Heart left ventricle (tissue), 13 donors: ENCODE measurements around the gene SH3PXD2A.

Experiments used
- POLR2A ChIP-seq, 2 donors: fragments of 450-650 bp; IDR thresholded peaks; one replicate each; pipeline ENCODE4 v1.6.1; 2017; ENCODE audit warnings: antibody characterized with exemption in 2 of 2, mild to moderate bottlenecking in 2 of 2, moderate library complexity in 2 of 2
- TF ChIP-seq, protein P1 (sequence below), 12 donors: fragments of 200-600 bp; sonication (generic) in 4 of 12; IDR thresholded peaks; one replicate each; pipeline versions ENCODE4 v1.5.0 to v1.8.0; 2018 to 2022; ENCODE audit warnings: antibody characterized with exemption in 12 of 12, mild to moderate bottlenecking in 5 of 12
- donor health status: ischemic (EF 13 %, LVEDD 7.1; RV severe dilation, severe dysfunction).
- donor health status: DM: no; HTN: yes; CAD: no.
- donor health status: DM: no; HTN: no; CAD: no.
- donor health status: ischemic (EF 25% LVEDD 6.9; RV normal size, moderate dysfunction).
- donor health status: ischemic (EF 25% LVEDD 5.7; RV mildly dilated, moderate dysfunction).
- donor health status: ischemic (EF 35%, LVEDD 5.7; RV mildly dilated, moderate dysfunction).
- donor health status: nonischemic (EF 11% LVEDD 7.7; RV severe dilation, severe dysfunction).
- donor health status: DM: yes; HTN: yes; CAD: no.
- donor health status: PGD.
- donor health status: ischemic (EF 29% LVEDD 5.4; RV normal size, mild dysfunction).
- donor health status: nonischemic (EF 23%, LVEDD 6.1; RV moderate dilation, normal function).

DNA sequence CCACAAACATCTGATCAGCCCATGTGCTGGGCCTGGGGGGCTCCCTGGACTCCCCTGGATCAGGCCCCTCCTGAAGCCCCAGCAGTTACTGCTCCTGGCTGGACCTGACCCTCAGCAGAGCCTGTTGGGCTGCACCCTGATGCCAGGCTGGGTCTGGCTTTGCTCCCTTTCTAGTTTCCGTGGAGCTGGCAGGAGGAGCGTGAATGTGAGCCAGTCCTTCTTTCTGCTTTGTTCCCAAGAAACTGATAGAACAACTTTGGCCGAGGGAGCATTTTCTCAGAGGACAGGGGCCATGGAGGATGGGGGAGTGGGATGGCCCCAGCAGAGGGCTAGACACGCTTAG, 233.6 kb downstream of the SH3PXD2A start:
- TF ChIP-seq, protein P1, sequence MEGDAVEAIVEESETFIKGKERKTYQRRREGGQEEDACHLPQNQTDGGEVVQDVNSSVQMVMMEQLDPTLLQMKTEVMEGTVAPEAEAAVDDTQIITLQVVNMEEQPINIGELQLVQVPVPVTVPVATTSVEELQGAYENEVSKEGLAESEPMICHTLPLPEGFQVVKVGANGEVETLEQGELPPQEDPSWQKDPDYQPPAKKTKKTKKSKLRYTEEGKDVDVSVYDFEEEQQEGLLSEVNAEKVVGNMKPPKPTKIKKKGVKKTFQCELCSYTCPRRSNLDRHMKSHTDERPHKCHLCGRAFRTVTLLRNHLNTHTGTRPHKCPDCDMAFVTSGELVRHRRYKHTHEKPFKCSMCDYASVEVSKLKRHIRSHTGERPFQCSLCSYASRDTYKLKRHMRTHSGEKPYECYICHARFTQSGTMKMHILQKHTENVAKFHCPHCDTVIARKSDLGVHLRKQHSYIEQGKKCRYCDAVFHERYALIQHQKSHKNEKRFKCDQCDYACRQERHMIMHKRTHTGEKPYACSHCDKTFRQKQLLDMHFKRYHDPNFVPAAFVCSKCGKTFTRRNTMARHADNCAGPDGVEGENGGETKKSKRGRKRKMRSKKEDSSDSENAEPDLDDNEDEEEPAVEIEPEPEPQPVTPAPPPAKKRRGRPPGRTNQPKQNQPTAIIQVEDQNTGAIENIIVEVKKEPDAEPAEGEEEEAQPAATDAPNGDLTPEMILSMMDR (IDR thresholded peaks at IDR 0.05): no peak
- no peak for TF ChIP-seq POLR2A (IDR thresholded peaks at IDR 0.05)
